GM12865 (cell line): ENCODE results near the gene CEACAM1.
A peak's percentile ranks its signal among the peaks of the same experiment; 100 is the strongest.
"Not testable (repeated sequence)": the region's sequence is repeated elsewhere in the genome, so short reads cannot be mapped to it uniquely, and the experiment has no call there.

Experiments used
- DNase-seq: peaks from one replicate; pipeline ENCODE4 v3.0.0; 2010; ENCODE audit warnings: low read depth
- H3K4me3 ChIP-seq: 2 replicates; pipeline ENCODE4 v1.5.1; 2011; ENCODE audit warnings: mild to moderate bottlenecking, low read depth, low read length, control low read depth
- TF ChIP-seq, protein P1 (sequence below): IDR thresholded peaks from 2 replicates; pipeline ENCODE4 v1.5.1; 2011; ENCODE audit warnings: low read length, control low read depth, low read depth, inconsistent platforms; ENCODE audit not compliant: insufficient read depth; ENCODE audit errors: missing control alignments

The CEACAM1 gene

DNA sequence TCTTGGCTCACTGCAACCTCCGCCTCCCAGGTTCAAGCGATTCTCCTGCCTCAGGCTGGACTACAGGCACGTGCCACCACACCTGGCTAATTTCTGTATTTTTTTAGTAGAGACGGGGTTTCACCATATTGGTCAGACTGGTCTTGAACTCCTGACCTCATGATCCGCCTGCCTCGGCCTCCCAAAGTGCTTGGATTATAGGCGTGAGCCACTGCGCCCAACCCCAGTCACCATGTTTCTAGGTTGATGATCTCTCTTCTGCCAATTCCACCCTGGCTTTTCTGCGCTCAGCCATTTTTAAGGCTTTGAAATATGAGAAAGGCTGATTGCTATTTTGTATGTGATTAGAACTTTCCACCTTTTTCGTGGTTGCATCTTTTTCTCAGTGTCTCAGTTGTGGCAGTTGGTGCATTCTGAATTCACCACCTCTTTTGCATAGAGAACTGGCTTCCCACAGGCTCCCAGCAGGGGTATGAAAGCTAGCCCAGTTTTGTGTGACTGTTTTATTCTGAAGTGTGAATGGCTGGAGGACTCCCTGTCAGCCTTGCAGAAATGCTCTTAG lies 15.5 kb downstream of the CEACAM1 start:
- TF ChIP-seq, protein P1, sequence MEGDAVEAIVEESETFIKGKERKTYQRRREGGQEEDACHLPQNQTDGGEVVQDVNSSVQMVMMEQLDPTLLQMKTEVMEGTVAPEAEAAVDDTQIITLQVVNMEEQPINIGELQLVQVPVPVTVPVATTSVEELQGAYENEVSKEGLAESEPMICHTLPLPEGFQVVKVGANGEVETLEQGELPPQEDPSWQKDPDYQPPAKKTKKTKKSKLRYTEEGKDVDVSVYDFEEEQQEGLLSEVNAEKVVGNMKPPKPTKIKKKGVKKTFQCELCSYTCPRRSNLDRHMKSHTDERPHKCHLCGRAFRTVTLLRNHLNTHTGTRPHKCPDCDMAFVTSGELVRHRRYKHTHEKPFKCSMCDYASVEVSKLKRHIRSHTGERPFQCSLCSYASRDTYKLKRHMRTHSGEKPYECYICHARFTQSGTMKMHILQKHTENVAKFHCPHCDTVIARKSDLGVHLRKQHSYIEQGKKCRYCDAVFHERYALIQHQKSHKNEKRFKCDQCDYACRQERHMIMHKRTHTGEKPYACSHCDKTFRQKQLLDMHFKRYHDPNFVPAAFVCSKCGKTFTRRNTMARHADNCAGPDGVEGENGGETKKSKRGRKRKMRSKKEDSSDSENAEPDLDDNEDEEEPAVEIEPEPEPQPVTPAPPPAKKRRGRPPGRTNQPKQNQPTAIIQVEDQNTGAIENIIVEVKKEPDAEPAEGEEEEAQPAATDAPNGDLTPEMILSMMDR: no peak
- peak; percentile 85 for DNase-seq
- H3K4me3 ChIP-seq: no peak overlapping the region

GRCh38 chr19:42512130-42512636 lies 16.1 kb downstream of the CEACAM1 start:
- DNase-seq: peak; percentile 41
- TF ChIP-seq, protein P1: no peak
- peak overlapping the region; percentile 12; the same call in 1 of the 2 replicates for H3K4me3 ChIP-seq

- TF ChIP-seq, protein P1: no peak
- H3K4me3 ChIP-seq: no peak overlapping the region
- no peak for DNase-seq
Measured at GRCh38 chr19:42511340-42511739, 16.9 kb downstream of the CEACAM1 start.

GRCh38 chr19:42508892-42509444 lies 19.3 kb downstream of the CEACAM1 start:
- DNase-seq: no peak
- no peak overlapping the region for H3K4me3 ChIP-seq
- TF ChIP-seq, protein P1: no peak

GRCh38 chr19:42505066-42505465 lies 23.2 kb downstream of the CEACAM1 start:
- TF ChIP-seq, protein P1: no peak
- no peak overlapping the region for H3K4me3 ChIP-seq
- no peak for DNase-seq

- H3K4me3 ChIP-seq: no peak overlapping the region
- TF ChIP-seq, protein P1: no peak
- DNase-seq: no peak
Measured at GRCh38 chr19:42501733-42502132, 26.5 kb downstream of the CEACAM1 start.

- not testable (repeated sequence) for H3K4me3 ChIP-seq, DNase-seq
Measured at GRCh38 chr19:42501243-42501642, 27.0 kb downstream of the CEACAM1 start.
